Stimulated activated CD8-positive, alpha-beta memory T cell treated with anti-CD3 and anti-CD28 coated beads, Interleukin-15, amount 100 ng/mL, for 1 hour (primary cell): ENCODE data around the gene ECD.

Experiments used
- DNase-seq: peaks from one replicate; pipeline ENCODE4 v3.0.0-alpha.2; 2020; ENCODE audit warnings: low read depth

ECD gene

GRCh38 chr10:73096449-73097304, 71.1 kb downstream of the ECD start, which contains the start of gene P4HA1:
Gene P4HA1, minus strand, starts transcription at chr10:73096866. Its CDS starts 21,983 bp downstream, at chr10:73074883.
- DNase-seq = peak; percentile 94

- peak; percentile 41 for DNase-seq
These were observed 71.8 kb downstream of the ECD start for GRCh38 chr10:73096041-73096448.

- DNase-seq = no peak
These were observed 72.3 kb downstream of the ECD start for GRCh38 chr10:73095481-73096021.

GRCh38 chr10:73094986-73095480, 72.8 kb downstream of the ECD start:
- DNase-seq = no peak

GRCh38 chr10:73093922-73094850, 73.6 kb downstream of the ECD start:
- DNase-seq = no peak

GRCh38 chr10:73092830-73093229, 75.0 kb downstream of the ECD start:
- no peak for DNase-seq

GRCh38 chr10:73088304-73088703, 79.5 kb downstream of the ECD start:
- DNase-seq = no peak

GRCh38 chr10:73086816-73087215, 81.0 kb downstream of the ECD start:
- no peak for DNase-seq

GRCh38 chr10:73084209-73084608, 83.6 kb downstream of the ECD start:
- no peak for DNase-seq
